ENCODE measurements around the gene DAPK2. TPM values are rescaled to one million over a fixed set of nuclear protein-coding genes. Genes with fewer than 3 reads are reported as not detected.

Gene DAPK2
- total RNA-seq, 1 experiment from 2014 or later = 1.4 TPM

DNA sequence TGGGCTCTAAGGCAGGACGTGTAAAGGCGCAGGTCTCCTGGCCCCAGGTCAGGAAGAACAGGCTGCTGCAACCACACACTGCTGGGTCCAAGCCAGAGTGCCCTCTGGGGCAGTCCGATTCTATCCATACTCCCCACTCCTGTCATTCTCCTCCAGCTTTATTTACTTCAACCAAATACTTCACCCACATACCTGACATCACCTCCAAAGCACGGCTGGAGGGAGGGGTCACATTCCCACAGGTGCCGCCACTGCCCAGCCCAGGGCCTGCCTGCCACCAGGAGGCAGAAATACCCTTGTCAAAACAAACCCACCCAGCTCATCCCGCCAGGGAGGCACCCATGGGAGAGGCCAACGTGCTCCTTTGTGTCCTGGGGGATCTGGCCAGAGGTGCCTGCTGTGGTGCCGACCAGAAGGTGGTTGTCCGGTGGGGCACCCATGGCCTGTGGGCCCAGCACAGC is 100.4 kb downstream of the DAPK2 start:
- ChIA-PET CTCF (interaction anchor here (0.6 to 2.0 kb wide), 4 partner anchors 25 to 147 kb away, joined by 3 to 19 read pairs (median 3); partner anchors contain the start of genes CIAO2A and DAPK2), POLR2A (no interaction called here)
- H3K4me1 ChIP-seq = 0 out of 2 replicates have a peak, but pooled peaks cover 3% of the 10 kb centered on the region
- H3K27me3 ChIP-seq (replicated peaks; ENCODE audit: control insufficient read depth, insufficient read depth, low read length) = no peaks in the 10 kb centered on the region
- Mint-ChIP-seq H3K4me3 (ENCODE audit: unreplicated experiment) (no peak overlapping the region), H3K4me1 (ENCODE audit: low read depth, unreplicated experiment) (peaks cover 5% of the 10 kb centered on the region), H3K27ac (ENCODE audit: unreplicated experiment) (no peak overlapping the region), H3K36me3 (ENCODE audit: insufficient read depth, unreplicated experiment) (no peaks in the 10 kb centered on the region), H3K9me3 (ENCODE audit: unreplicated experiment) (no peaks in the 10 kb centered on the region), H3K27me3 (ENCODE audit: insufficient read depth, unreplicated experiment) (no peaks in the 10 kb centered on the region)
- no peaks in the 10 kb centered on the region for H3K9me3 ChIP-seq
- no TSS peak for BruUV-seq (replicated peaks)
- no peak for DNase-seq
- no peaks in the 10 kb centered on the region for H3K36me3 ChIP-seq (ENCODE audit: control insufficient read depth, insufficient read depth, low read length)
- H3K4me3 ChIP-seq (ENCODE audit: low read depth, low read length) = no peak overlapping the region
- TF ChIP-seq, protein P1, sequence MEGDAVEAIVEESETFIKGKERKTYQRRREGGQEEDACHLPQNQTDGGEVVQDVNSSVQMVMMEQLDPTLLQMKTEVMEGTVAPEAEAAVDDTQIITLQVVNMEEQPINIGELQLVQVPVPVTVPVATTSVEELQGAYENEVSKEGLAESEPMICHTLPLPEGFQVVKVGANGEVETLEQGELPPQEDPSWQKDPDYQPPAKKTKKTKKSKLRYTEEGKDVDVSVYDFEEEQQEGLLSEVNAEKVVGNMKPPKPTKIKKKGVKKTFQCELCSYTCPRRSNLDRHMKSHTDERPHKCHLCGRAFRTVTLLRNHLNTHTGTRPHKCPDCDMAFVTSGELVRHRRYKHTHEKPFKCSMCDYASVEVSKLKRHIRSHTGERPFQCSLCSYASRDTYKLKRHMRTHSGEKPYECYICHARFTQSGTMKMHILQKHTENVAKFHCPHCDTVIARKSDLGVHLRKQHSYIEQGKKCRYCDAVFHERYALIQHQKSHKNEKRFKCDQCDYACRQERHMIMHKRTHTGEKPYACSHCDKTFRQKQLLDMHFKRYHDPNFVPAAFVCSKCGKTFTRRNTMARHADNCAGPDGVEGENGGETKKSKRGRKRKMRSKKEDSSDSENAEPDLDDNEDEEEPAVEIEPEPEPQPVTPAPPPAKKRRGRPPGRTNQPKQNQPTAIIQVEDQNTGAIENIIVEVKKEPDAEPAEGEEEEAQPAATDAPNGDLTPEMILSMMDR (IDR thresholded peaks at IDR 0.05; ENCODE audit: insufficient read depth in 1 of 2, low read depth in 1 of 2, low read length in 1 of 2, severe bottlenecking in 1 of 2, unreplicated experiment in 1 of 2) = peak in 1 of 2 experiments; percentile 8
- intact Hi-C loops (cut with micrococcal nuclease; ENCODE audit: unreplicated experiment) = loop anchor here (1.0 to 2.0 kb wide), 2 partner anchors 100 to 121 kb away; partner anchors contain the start of gene DAPK2

DNA sequence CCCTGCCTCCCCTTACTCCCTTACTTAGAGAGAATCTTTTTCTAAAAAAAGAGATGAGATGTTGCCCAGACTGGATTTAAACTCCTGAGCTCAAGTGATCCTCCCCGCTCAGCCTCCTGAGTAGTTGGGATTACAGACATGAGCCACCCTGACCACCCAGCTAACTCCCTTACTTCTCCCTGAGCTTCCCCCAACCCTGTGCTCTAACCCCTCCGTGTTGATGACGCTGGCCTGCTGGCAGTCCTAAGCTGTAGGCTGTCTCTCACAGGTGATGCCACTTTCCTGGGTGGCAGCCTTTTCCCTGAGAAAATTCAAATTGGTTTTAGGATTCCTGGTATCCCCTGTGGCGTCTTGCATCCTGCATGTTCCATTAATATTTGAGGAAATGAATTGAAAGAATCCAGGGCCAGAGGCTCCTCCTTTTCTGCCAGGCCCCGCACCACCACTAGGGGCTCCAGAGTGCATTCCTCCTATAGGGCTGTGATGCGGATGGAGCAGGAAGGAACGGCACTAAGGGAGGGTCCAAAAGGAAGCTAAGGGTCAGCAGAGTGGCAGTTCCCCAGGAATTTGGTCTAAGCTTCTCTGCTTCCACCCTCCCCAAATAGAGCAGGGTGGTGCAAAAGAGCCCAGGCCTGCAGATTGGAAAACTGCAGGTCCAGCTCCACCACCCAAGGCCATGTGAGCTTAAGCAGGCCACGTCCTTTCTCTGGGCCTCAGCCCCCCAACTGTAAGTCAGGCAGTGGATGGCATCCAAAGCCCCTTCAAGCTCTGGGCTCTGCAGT is 101.1 kb downstream of the DAPK2 start:
- Histone ChIP-seq H3K4me3 (ENCODE audit: low read depth, low read length) (no peak overlapping the region), H3K36me3 (ENCODE audit: control insufficient read depth, insufficient read depth, low read length) (no peaks in the 10 kb centered on the region), H3K27me3 (replicated peaks; ENCODE audit: control insufficient read depth, insufficient read depth, low read length) (no peaks in the 10 kb centered on the region), H3K9me3 (no peaks in the 10 kb centered on the region), H3K4me1 (0 out of 2 replicates have a peak, but pooled peaks cover 3% of the 10 kb centered on the region)
- Mint-ChIP-seq H3K36me3 (ENCODE audit: insufficient read depth, unreplicated experiment) (no peaks in the 10 kb centered on the region), H3K9me3 (ENCODE audit: unreplicated experiment) (no peaks in the 10 kb centered on the region), H3K27ac (ENCODE audit: unreplicated experiment) (no peak overlapping the region), H3K4me1 (ENCODE audit: low read depth, unreplicated experiment) (peaks cover 5% of the 10 kb centered on the region), H3K4me3 (ENCODE audit: unreplicated experiment) (no peak overlapping the region), H3K27me3 (ENCODE audit: insufficient read depth, unreplicated experiment) (no peaks in the 10 kb centered on the region)
- intact Hi-C loops (cut with micrococcal nuclease; ENCODE audit: unreplicated experiment) = loop anchor here (1.0 to 2.0 kb wide), 2 partner anchors 101 to 122 kb away; partner anchors contain the start of gene DAPK2
- ChIA-PET POLR2A (no interaction called here), CTCF (interaction anchor here (0.6 to 2.0 kb wide), 4 partner anchors 24 to 148 kb away, joined by 3 to 19 read pairs (median 3); partner anchors contain the start of genes CIAO2A and DAPK2)
- TF ChIP-seq, protein P1 (IDR thresholded peaks at IDR 0.05; ENCODE audit: insufficient read depth in 1 of 2, low read depth in 1 of 2, low read length in 1 of 2, severe bottlenecking in 1 of 2, unreplicated experiment in 1 of 2) = peak; percentile 72 to 93
- no TSS peak for BruUV-seq (replicated peaks)
- DNase-seq = peak; percentile 56 to 75

DNA sequence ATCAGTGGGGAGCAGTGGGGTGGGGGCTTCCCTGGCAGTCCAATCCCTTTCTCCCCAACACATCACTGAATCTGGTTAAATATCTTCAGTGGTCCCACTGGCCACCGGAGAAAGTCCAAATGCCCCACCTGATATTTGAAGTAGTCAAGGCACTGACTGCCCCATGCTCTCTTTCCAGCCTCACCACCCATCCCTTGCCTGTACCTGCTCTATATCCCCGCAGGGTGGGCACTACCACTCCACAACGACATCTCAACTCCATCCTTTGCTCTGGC is 101.7 kb downstream of the DAPK2 start:
- TF ChIP-seq, protein P1 (IDR thresholded peaks at IDR 0.05; ENCODE audit: insufficient read depth in 1 of 2, low read depth in 1 of 2, low read length in 1 of 2, severe bottlenecking in 1 of 2, unreplicated experiment in 1 of 2) = no peak
- no peaks in the 10 kb centered on the region for H3K36me3 ChIP-seq (ENCODE audit: control insufficient read depth, insufficient read depth, low read length)
- Mint-ChIP-seq H3K4me1 (ENCODE audit: low read depth, unreplicated experiment) (peaks cover 5% of the 10 kb centered on the region), H3K27ac (ENCODE audit: unreplicated experiment) (no peak overlapping the region), H3K36me3 (ENCODE audit: insufficient read depth, unreplicated experiment) (no peaks in the 10 kb centered on the region), H3K27me3 (ENCODE audit: insufficient read depth, unreplicated experiment) (no peaks in the 10 kb centered on the region), H3K9me3 (ENCODE audit: unreplicated experiment) (no peaks in the 10 kb centered on the region), H3K4me3 (ENCODE audit: unreplicated experiment) (no peak overlapping the region)
- POLR2A ChIA-PET = no interaction called here
- CTCF ChIA-PET = interaction anchor here (2.0 kb wide), 1 partner anchor 101 kb away, joined by 19 read pairs; the partner anchor contains the start of gene DAPK2
- 0 out of 2 replicates have a peak, but pooled peaks cover 3% of the 10 kb centered on the region for H3K4me1 ChIP-seq
- no peaks in the 10 kb centered on the region for H3K9me3 ChIP-seq
- intact Hi-C loops (cut with micrococcal nuclease; ENCODE audit: unreplicated experiment) = loop anchor here (2.0 kb wide), 1 partner anchor 122 kb away; no protein-coding TSS in a partner anchor
- no peaks in the 10 kb centered on the region for H3K27me3 ChIP-seq (replicated peaks; ENCODE audit: control insufficient read depth, insufficient read depth, low read length)
- no peak for DNase-seq
- no peak overlapping the region for H3K4me3 ChIP-seq (ENCODE audit: low read depth, low read length)
- BruUV-seq (replicated peaks) = no TSS peak
